IgD-negative memory B cell (primary cell): ENCODE data around the gene SH3PXD2A. TPM values are rescaled to one million over a fixed set of nuclear protein-coding genes. Genes with fewer than 3 reads are reported as not detected.
A peak's percentile ranks its signal among the peaks of the same experiment; 100 is the strongest.

Experiments
- H3K27ac Mint-ChIP-seq, 3 donors: one replicate each; pipeline ENCODE4 v1.8.0; 2020 to 2022; ENCODE audit warnings: mild to moderate bottlenecking in 3 of 3, mixed read lengths in 3 of 3, moderate library complexity in 1 of 3
- H3K27me3 Mint-ChIP-seq: one replicate; pipeline ENCODE4 v1.8.0; 2021; ENCODE audit warnings: mixed read lengths
- H3K36me3 Mint-ChIP-seq: one replicate; pipeline ENCODE4 v1.8.0; 2020; ENCODE audit warnings: mild to moderate bottlenecking, mixed read lengths
- H3K4me1 Mint-ChIP-seq, 3 donors: one replicate each; pipeline ENCODE4 v1.8.0; 2020 to 2022; ENCODE audit warnings: mixed read lengths in 3 of 3, mild to moderate bottlenecking in 1 of 3
- H3K4me3 Mint-ChIP-seq, 4 donors: one replicate each; pipeline ENCODE4 v1.8.0; 2020 to 2022; ENCODE audit warnings: mild to moderate bottlenecking in 4 of 4, mixed read lengths in 4 of 4, moderate library complexity in 3 of 4
- H3K9me3 Mint-ChIP-seq, 3 donors: one replicate each; pipeline ENCODE4 v1.8.0; 2020 to 2021; ENCODE audit warnings: mixed read lengths in 3 of 3, mild to moderate bottlenecking in 1 of 3
- polyA plus RNA-seq: library from polyadenylated mRNA; unstranded; fragments of 300-500 nt; fragmentation: Illumina TruSeq; gene quantifications from one replicate; pipeline ENCODE4 v1.2.3, GENCODE V29; 2021

The SH3PXD2A gene
- polyA plus RNA-seq, 1 donor from 2014 or later: 1.2 TPM

GRCh38 chr10:103717341-103718246 is 137.8 kb downstream of the SH3PXD2A start:
- Mint-ChIP-seq H3K4me3 (no peak overlapping the region), H3K4me1 (no peaks in the 10 kb centered on the region), H3K9me3 (no peaks in the 10 kb centered on the region), H3K27ac (peak overlapping the region in 1 of 3 donors; percentile 71), H3K27me3 (peaks cover 5% of the 10 kb centered on the region), H3K36me3 (no peaks in the 10 kb centered on the region)

- Mint-ChIP-seq H3K4me3 (no peak overlapping the region), H3K4me1 (no peaks in the 10 kb centered on the region), H3K27me3 (peaks cover 5% of the 10 kb centered on the region), H3K36me3 (no peaks in the 10 kb centered on the region), H3K9me3 (no peaks in the 10 kb centered on the region), H3K27ac (no peak overlapping the region)
Observed at GRCh38 chr10:103716206-103717160, 138.9 kb downstream of the SH3PXD2A start.

- Mint-ChIP-seq H3K27me3 (peaks cover 6% of the 10 kb centered on the region), H3K27ac (no peak overlapping the region), H3K4me1 (no peaks in the 10 kb centered on the region), H3K36me3 (no peaks in the 10 kb centered on the region), H3K4me3 (no peak overlapping the region), H3K9me3 (no peaks in the 10 kb centered on the region)
Observed at GRCh38 chr10:103715430-103715829, 139.9 kb downstream of the SH3PXD2A start.

GRCh38 chr10:103714232-103714891 is 141.0 kb downstream of the SH3PXD2A start:
- no peaks in the 10 kb centered on the region for H3K9me3 Mint-ChIP-seq
- H3K27ac Mint-ChIP-seq: peak overlapping the region in 1 of 3 donors; percentile 39
- H3K4me1 Mint-ChIP-seq: no peaks in the 10 kb centered on the region

GRCh38 chr10:103713676-103714075 is 141.7 kb downstream of the SH3PXD2A start:
- no peaks in the 10 kb centered on the region for H3K36me3 Mint-ChIP-seq
- H3K4me3 Mint-ChIP-seq: no peak overlapping the region
- H3K9me3 Mint-ChIP-seq: no peaks in the 10 kb centered on the region
- no peaks in the 10 kb centered on the region for H3K4me1 Mint-ChIP-seq
- H3K27me3 Mint-ChIP-seq: peaks cover 7% of the 10 kb centered on the region
- no peak overlapping the region for H3K27ac Mint-ChIP-seq

More at GRCh38 chr10:103714232-103714891, 141.0 kb downstream of the SH3PXD2A start:
- H3K27me3 Mint-ChIP-seq: peaks cover 7% of the 10 kb centered on the region
- no peak overlapping the region for H3K4me3 Mint-ChIP-seq
- no peaks in the 10 kb centered on the region for H3K36me3 Mint-ChIP-seq

- no peak overlapping the region for H3K27ac Mint-ChIP-seq
- H3K4me3 Mint-ChIP-seq: no peak overlapping the region
- no peaks in the 10 kb centered on the region for H3K9me3 Mint-ChIP-seq
- H3K27me3 Mint-ChIP-seq: peaks cover 7% of the 10 kb centered on the region
- H3K36me3 Mint-ChIP-seq: no peaks in the 10 kb centered on the region
- no peaks in the 10 kb centered on the region for H3K4me1 Mint-ChIP-seq
Observed at GRCh38 chr10:103712898-103713498, 142.4 kb downstream of the SH3PXD2A start.

GRCh38 chr10:103712146-103712545 is 143.2 kb downstream of the SH3PXD2A start:
- no peak overlapping the region for H3K4me3 Mint-ChIP-seq
- no peaks in the 10 kb centered on the region for H3K9me3 Mint-ChIP-seq
- no peaks in the 10 kb centered on the region for H3K4me1 Mint-ChIP-seq
- peak overlapping the region in 1 of 3 donors; percentile 16 for H3K27ac Mint-ChIP-seq
- H3K36me3 Mint-ChIP-seq: no peaks in the 10 kb centered on the region
- peaks cover 6% of the 10 kb centered on the region for H3K27me3 Mint-ChIP-seq

GRCh38 chr10:103711351-103711994 is 143.9 kb downstream of the SH3PXD2A start:
- no peaks in the 10 kb centered on the region for H3K36me3 Mint-ChIP-seq
- H3K27me3 Mint-ChIP-seq: peaks cover 5% of the 10 kb centered on the region
- no peak overlapping the region for H3K4me3 Mint-ChIP-seq
- no peaks in the 10 kb centered on the region for H3K9me3 Mint-ChIP-seq
- no peaks in the 10 kb centered on the region for H3K4me1 Mint-ChIP-seq
- H3K27ac Mint-ChIP-seq: peak overlapping the region in 1 of 3 donors; percentile 16

- H3K27ac Mint-ChIP-seq: no peak overlapping the region
- no peak overlapping the region for H3K4me3 Mint-ChIP-seq
- H3K4me1 Mint-ChIP-seq: no peaks in the 10 kb centered on the region
- H3K27me3 Mint-ChIP-seq: peaks cover 5% of the 10 kb centered on the region
- H3K36me3 Mint-ChIP-seq: no peaks in the 10 kb centered on the region
- H3K9me3 Mint-ChIP-seq: no peaks in the 10 kb centered on the region
Observed at GRCh38 chr10:103710490-103710889, 144.9 kb downstream of the SH3PXD2A start.

- H3K4me3 Mint-ChIP-seq: no peak overlapping the region
- H3K27ac Mint-ChIP-seq: peak overlapping the region in 1 of 3 donors; percentile 81
- H3K36me3 Mint-ChIP-seq: no peaks in the 10 kb centered on the region
- peaks cover 5% of the 10 kb centered on the region for H3K27me3 Mint-ChIP-seq
- H3K9me3 Mint-ChIP-seq: no peaks in the 10 kb centered on the region
- H3K4me1 Mint-ChIP-seq: no peaks in the 10 kb centered on the region
Observed at GRCh38 chr10:103709341-103709920, 145.9 kb downstream of the SH3PXD2A start.

GRCh38 chr10:103708627-103709288 is 146.6 kb downstream of the SH3PXD2A start:
- Mint-ChIP-seq H3K27me3 (peaks cover 5% of the 10 kb centered on the region), H3K9me3 (no peaks in the 10 kb centered on the region), H3K4me3 (no peak overlapping the region), H3K4me1 (no peaks in the 10 kb centered on the region), H3K27ac (no peak overlapping the region), H3K36me3 (no peaks in the 10 kb centered on the region)

GRCh38 chr10:103707956-103708626 is 147.3 kb downstream of the SH3PXD2A start:
- H3K4me1 Mint-ChIP-seq: no peaks in the 10 kb centered on the region
- peaks cover 5% of the 10 kb centered on the region for H3K27me3 Mint-ChIP-seq
- H3K4me3 Mint-ChIP-seq: no peak overlapping the region
- H3K27ac Mint-ChIP-seq: no peak overlapping the region
- H3K36me3 Mint-ChIP-seq: no peaks in the 10 kb centered on the region
- no peaks in the 10 kb centered on the region for H3K9me3 Mint-ChIP-seq

GRCh38 chr10:103706762-103707161 is 148.6 kb downstream of the SH3PXD2A start:
- H3K9me3 Mint-ChIP-seq: no peaks in the 10 kb centered on the region
- H3K27ac Mint-ChIP-seq: no peak overlapping the region
- H3K4me3 Mint-ChIP-seq: no peak overlapping the region
- H3K36me3 Mint-ChIP-seq: no peaks in the 10 kb centered on the region
- no peaks in the 10 kb centered on the region for H3K4me1 Mint-ChIP-seq
- peaks cover 3% of the 10 kb centered on the region for H3K27me3 Mint-ChIP-seq
